Osteoblast (primary cell): ENCODE data around the gene AOPEP. TPM values are rescaled to one million over a fixed set of nuclear protein-coding genes. Genes with fewer than 3 reads are reported as not detected.

ENCODE experiments used
- DNase-seq: peaks from one replicate; pipeline ENCODE4 v3.0.0; 2011; ENCODE audit warnings: low spot score, mixed read lengths; ENCODE audit not compliant: insufficient read length; ENCODE audit errors: missing footprints
- H2AFZ ChIP-seq: 2 replicates; pipeline ENCODE4 v1.6.0; 2011; ENCODE audit warnings: mild to moderate bottlenecking, low read length
- H3K27ac ChIP-seq: 2 replicates; pipeline ENCODE4 v1.5.1; 2011; ENCODE audit warnings: mild to moderate bottlenecking, low read depth, low read length, moderate library complexity
- H3K27me3 ChIP-seq: 2 replicates; pipeline ENCODE4 v1.6.0; 2012; ENCODE audit warnings: mild to moderate bottlenecking, control low read depth, inconsistent platforms, low read length, moderate library complexity; ENCODE audit not compliant: insufficient read depth
- H3K36me3 ChIP-seq: 2 replicates; pipeline ENCODE4 v1.5.1; 2011; ENCODE audit warnings: mild to moderate bottlenecking, low read length, control low read depth, moderate library complexity; ENCODE audit not compliant: insufficient read depth
- H3K4me1 ChIP-seq: 2 replicates; pipeline ENCODE4 v1.5.1; 2011; ENCODE audit warnings: mild to moderate bottlenecking, low read length, control low read depth, moderate library complexity; ENCODE audit not compliant: insufficient read depth
- H3K4me2 ChIP-seq: 2 replicates; pipeline ENCODE4 v1.6.0; 2011; ENCODE audit warnings: mild to moderate bottlenecking, low read length; ENCODE audit not compliant: insufficient read depth
- H3K4me3 ChIP-seq: fragments of 200-600 bp; sonication (generic); 3 replicates; pipeline ENCODE4 v1.5.1; 2012; ENCODE audit warnings: mild to moderate bottlenecking, low read length, inconsistent platforms; ENCODE audit not compliant: insufficient read depth
- H3K79me2 ChIP-seq: 2 replicates; pipeline ENCODE4 v1.6.0; 2012; ENCODE audit warnings: mild to moderate bottlenecking, low read length, control low read depth, inconsistent platforms; ENCODE audit not compliant: insufficient read depth
- H3K9me3 ChIP-seq: 2 replicates; pipeline ENCODE4 v1.5.1; 2011; ENCODE audit warnings: low read depth, low read length, control low read depth
- H4K20me1 ChIP-seq: 2 replicates; pipeline ENCODE4 v1.6.0; 2012; ENCODE audit warnings: mild to moderate bottlenecking, low read length, control low read depth; ENCODE audit not compliant: insufficient read depth
- total RNA-seq: library from RNA; depleted of rRNA; stranded (reverse); fragments of >200 nt; gene quantifications from 2 replicates; pipeline ENCODE4 v1.2.3, GENCODE V29; 2012
- TF ChIP-seq, protein P1 (sequence below): IDR thresholded peaks from 2 replicates; pipeline ENCODE4 v1.5.1; 2011; ENCODE audit warnings: mild to moderate bottlenecking, low read depth, low read length, moderate library complexity; ENCODE audit errors: extremely low read depth

AOPEP gene
- total RNA-seq, 1 donor, result 131 TPM

DNA sequence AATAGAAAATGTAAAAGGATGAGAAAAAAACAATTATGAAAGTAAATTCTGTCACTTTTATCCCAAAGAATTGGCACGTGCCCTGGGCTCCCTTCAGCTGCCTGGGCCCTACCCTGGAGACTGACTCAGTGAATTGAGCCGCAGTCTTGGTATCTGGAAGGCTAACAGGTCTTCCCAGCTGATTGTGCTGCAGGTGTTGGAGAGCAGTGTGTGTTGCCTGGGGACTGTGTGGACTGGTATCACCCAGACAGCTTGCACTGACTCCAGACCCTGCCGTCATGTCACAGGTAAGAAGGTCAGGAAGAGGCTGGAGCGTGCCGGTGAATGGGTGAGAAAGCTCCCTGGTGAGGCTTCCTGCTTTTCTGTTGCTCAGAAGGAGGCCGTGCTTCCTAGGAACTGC is 83.3 kb downstream of the AOPEP start:
- no peaks in the 10 kb centered on the region for H4K20me1 ChIP-seq
- no peak for DNase-seq
- peak overlapping the region; percentile 89 for H3K27ac ChIP-seq
- no peaks in the 10 kb centered on the region for H3K27me3 ChIP-seq
- peaks cover 3% of the 10 kb centered on the region for H3K79me2 ChIP-seq
- H3K36me3 ChIP-seq, result peaks cover 3% of the 10 kb centered on the region
- H3K4me2 ChIP-seq, result no peak overlapping the region
- H3K9me3 ChIP-seq, result no peaks in the 10 kb centered on the region
- no peak overlapping the region for H2AFZ ChIP-seq
- TF ChIP-seq, protein P1, sequence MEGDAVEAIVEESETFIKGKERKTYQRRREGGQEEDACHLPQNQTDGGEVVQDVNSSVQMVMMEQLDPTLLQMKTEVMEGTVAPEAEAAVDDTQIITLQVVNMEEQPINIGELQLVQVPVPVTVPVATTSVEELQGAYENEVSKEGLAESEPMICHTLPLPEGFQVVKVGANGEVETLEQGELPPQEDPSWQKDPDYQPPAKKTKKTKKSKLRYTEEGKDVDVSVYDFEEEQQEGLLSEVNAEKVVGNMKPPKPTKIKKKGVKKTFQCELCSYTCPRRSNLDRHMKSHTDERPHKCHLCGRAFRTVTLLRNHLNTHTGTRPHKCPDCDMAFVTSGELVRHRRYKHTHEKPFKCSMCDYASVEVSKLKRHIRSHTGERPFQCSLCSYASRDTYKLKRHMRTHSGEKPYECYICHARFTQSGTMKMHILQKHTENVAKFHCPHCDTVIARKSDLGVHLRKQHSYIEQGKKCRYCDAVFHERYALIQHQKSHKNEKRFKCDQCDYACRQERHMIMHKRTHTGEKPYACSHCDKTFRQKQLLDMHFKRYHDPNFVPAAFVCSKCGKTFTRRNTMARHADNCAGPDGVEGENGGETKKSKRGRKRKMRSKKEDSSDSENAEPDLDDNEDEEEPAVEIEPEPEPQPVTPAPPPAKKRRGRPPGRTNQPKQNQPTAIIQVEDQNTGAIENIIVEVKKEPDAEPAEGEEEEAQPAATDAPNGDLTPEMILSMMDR, result no peak
- H3K4me3 ChIP-seq, result no peak overlapping the region
- H3K4me1 ChIP-seq, result peaks cover 50% of the 10 kb centered on the region

DNA sequence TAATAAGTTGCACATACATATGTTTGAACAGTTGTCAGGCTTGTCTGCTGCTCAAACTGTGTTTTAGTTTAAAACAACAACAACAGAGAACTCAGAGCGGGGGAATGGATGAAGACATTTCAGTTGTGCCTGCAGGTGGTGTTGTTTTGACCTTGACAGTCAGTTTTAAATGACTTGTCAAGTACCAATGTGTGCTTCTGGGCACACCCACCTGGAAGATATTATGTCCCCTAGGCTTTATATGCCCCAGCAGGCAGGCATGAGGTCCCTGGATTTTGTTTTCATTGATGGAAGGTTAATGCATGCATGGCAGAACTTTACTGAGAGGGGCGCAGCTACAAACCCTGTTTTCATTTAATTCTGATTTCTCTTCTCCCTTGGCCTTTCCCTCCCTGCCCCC is 84.6 kb downstream of the AOPEP start:
- TF ChIP-seq, protein P1, result no peak
- no peak overlapping the region for H3K4me2 ChIP-seq
- H3K4me1 ChIP-seq, result peaks cover 39% of the 10 kb centered on the region
- no peak for DNase-seq
- no peak overlapping the region for H3K27ac ChIP-seq
- peaks cover 3% of the 10 kb centered on the region for H3K36me3 ChIP-seq
- no peaks in the 10 kb centered on the region for H3K27me3 ChIP-seq
- H3K9me3 ChIP-seq, result no peaks in the 10 kb centered on the region
- H4K20me1 ChIP-seq, result no peaks in the 10 kb centered on the region
- peaks cover 3% of the 10 kb centered on the region for H3K79me2 ChIP-seq
- H3K4me3 ChIP-seq, result no peak overlapping the region
- H2AFZ ChIP-seq, result no peak overlapping the region

DNA sequence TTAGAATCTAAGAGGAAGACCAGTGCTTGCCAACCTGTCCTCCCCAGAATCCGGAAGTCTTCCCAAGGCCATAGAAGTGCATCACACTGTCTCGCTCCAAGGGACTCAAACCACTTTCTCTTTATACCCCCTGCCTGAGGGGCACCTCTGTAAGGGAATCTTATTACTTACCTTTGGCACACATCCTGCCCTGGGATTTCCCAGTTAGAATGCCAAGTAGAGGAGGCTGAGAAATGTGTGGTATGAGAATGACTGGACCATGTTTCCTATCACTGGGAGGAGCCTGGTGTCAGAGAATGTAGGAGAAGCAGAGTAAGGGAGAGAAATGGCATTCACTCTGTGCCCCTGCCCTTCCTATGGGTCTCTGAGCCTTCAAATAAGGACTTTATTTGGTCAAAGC is 85.8 kb downstream of the AOPEP start:
- H3K36me3 ChIP-seq, result no peaks in the 10 kb centered on the region
- H3K4me3 ChIP-seq, result no peak overlapping the region
- H3K4me2 ChIP-seq, result peak overlapping the region; percentile 56
- H2AFZ ChIP-seq, result no peak overlapping the region
- H3K4me1 ChIP-seq, result peaks cover 39% of the 10 kb centered on the region
- H3K27me3 ChIP-seq, result no peaks in the 10 kb centered on the region
- no peaks in the 10 kb centered on the region for H3K79me2 ChIP-seq
- H3K27ac ChIP-seq, result peak overlapping the region; percentile 62
- TF ChIP-seq, protein P1, result no peak
- H3K9me3 ChIP-seq, result no peaks in the 10 kb centered on the region
- peak; percentile 81 for DNase-seq
- H4K20me1 ChIP-seq, result no peaks in the 10 kb centered on the region

DNA sequence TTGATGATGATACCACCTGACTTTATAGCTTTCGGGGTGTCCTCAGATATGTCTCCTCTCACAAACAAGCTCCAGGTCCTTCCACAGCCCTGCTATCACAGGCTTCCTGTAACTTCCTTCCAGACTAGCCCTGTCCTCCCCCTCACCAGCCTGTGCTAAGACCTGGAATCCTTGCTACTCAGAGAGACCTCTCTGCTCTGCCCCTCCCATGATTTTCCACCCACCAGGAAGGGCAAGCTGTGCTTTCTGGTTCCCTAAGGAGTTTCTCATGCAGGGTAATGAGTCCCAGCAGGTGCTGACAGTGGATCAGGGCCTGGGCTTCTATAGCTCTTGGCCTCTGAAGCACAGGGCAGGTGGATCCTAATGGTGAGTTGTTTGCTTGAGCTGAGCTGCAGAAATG is 86.9 kb downstream of the AOPEP start:
- no peak overlapping the region for H3K4me2 ChIP-seq
- H3K36me3 ChIP-seq, result no peaks in the 10 kb centered on the region
- H3K27me3 ChIP-seq, result no peaks in the 10 kb centered on the region
- DNase-seq, result no peak
- H3K9me3 ChIP-seq, result no peaks in the 10 kb centered on the region
- no peaks in the 10 kb centered on the region for H4K20me1 ChIP-seq
- H2AFZ ChIP-seq, result no peak overlapping the region
- peak overlapping the region; percentile 62 for H3K27ac ChIP-seq
- TF ChIP-seq, protein P1, result no peak
- H3K79me2 ChIP-seq, result no peaks in the 10 kb centered on the region
- peaks cover 41% of the 10 kb centered on the region for H3K4me1 ChIP-seq
- no peak overlapping the region for H3K4me3 ChIP-seq
